Testis (tissue), 3 donors: ENCODE data around the gene RMI2. TPM values are rescaled to one million over a fixed set of nuclear protein-coding genes. Genes with fewer than 3 reads are reported as not detected.

Source experiments
- DNase-seq: peaks from one replicate; pipeline ENCODE4 v3.0.0-alpha.2; 2019
- H3K27ac ChIP-seq, 2 donors: fragments of 200-600 bp; sonication (generic); one replicate each; pipeline ENCODE4 v1.5.1; 2019
- H3K27me3 ChIP-seq: fragments of 200-600 bp; sonication (generic); one replicate; pipeline ENCODE4 v1.5.1; 2019
- H3K36me3 ChIP-seq: fragments of 200-600 bp; sonication (generic); one replicate; pipeline ENCODE4 v1.5.1; 2017; ENCODE audit warnings: low read depth; ENCODE audit errors: missing control alignments
- H3K4me1 ChIP-seq: fragments of 200-600 bp; sonication (generic); one replicate; pipeline ENCODE4 v1.5.1; 2019
- H3K4me3 ChIP-seq, 2 donors: fragments of 200-600 bp; sonication (generic); one replicate each; pipeline ENCODE4 v1.5.1; 2017 to 2019
- H3K9me3 ChIP-seq: fragments of 200-600 bp; sonication (generic); one replicate; pipeline ENCODE4 v1.5.1; 2017
- CTCF ChIP-seq, 3 experiments: fragments of 450-650 bp in 2 of 3; fragments of 200-600 bp in 1 of 3; sonication (generic) in 1 of 3; IDR thresholded peaks; one replicate each; pipeline ENCODE4 v1.5.1; 2016 to 2019; ENCODE audit warnings: antibody characterized with exemption in 3 of 3, mild to moderate bottlenecking in 2 of 3, moderate library complexity in 1 of 3
- POLR2A ChIP-seq: fragments of 450-650 bp; IDR thresholded peaks from one replicate; pipeline ENCODE4 v1.6.1; 2017; ENCODE audit warnings: antibody characterized with exemption, mild to moderate bottlenecking, moderate library complexity
- WGBS, 2 donors: methylation state at CpG; one replicate each; pipeline ENCODE4 v1.1.5; 2018; 5-methylcytosine and 5-hydroxymethylcytosine counted together
- intact Hi-C: fragments of 100-400 bp; cut with DNase I; formaldehyde crosslinking; loops from one replicate; pipeline ENCODE4 v1.15.1; 2023; ENCODE audit warnings: low total_unique reads
- polyA plus RNA-seq: library from polyadenylated mRNA; stranded (reverse); fragments of 350-450 nt; fragmentation: Illumina TruSeq; extraction: RNeasy Lipid Tissue Mini Kit (QIAGEN cat#74804); gene quantifications from one replicate; pipeline ENCODE4 v1.2.3, GENCODE V29; 2014; ENCODE audit warnings: low read depth, low replicate concordance; ENCODE audit not compliant: insufficient read depth
- total RNA-seq, 2 donors: library from RNA; depleted of rRNA; stranded (reverse); fragments of >200 nt; gene quantifications; one replicate each; pipeline ENCODE4 v1.2.3, GENCODE V29; 2016

RMI2 gene
- total and polyA plus RNA-seq, 3 donors from 2014 or later, result 21.5 to 30.6 (median 26.7) TPM

GRCh38 chr16:11395949-11396240, 50.6 kb downstream of the RMI2 start:
- DNase-seq, result no peak
- no peaks in the 10 kb centered on the region for H3K36me3 ChIP-seq
- WGBS, 2 donors, result 26 to 33% methylated on average over 3 of the region's 3 CpGs
- TF ChIP-seq CTCF (IDR thresholded peaks at IDR 0.05), result no peak
- no peak for TF ChIP-seq POLR2A
- H3K4me1 ChIP-seq, result peaks cover 4% of the 10 kb centered on the region
- no peaks in the 10 kb centered on the region for H3K27me3 ChIP-seq
- no peak overlapping the region for H3K27ac ChIP-seq
- H3K9me3 ChIP-seq, result no peaks in the 10 kb centered on the region
- intact Hi-C loops, result loop anchor here (10.0 kb wide), 2 partner anchors 319 to 669 kb away; no protein-coding TSS in a partner anchor
- H3K4me3 ChIP-seq, result no peak overlapping the region

GRCh38 chr16:11396241-11397048, 51.2 kb downstream of the RMI2 start:
- intact Hi-C loops, result loop anchor here (10.0 kb wide), 2 partner anchors 318 to 668 kb away; no protein-coding TSS in a partner anchor
- TF ChIP-seq POLR2A, result no peak
- TF ChIP-seq CTCF (IDR thresholded peaks at IDR 0.05), result peak; percentile 96 to 99 (median 98)
- Histone ChIP-seq H3K4me3 (no peak overlapping the region), H3K4me1 (peaks cover 10% of the 10 kb centered on the region), H3K27me3 (no peaks in the 10 kb centered on the region), H3K27ac (no peak overlapping the region), H3K36me3 (no peaks in the 10 kb centered on the region), H3K9me3 (no peaks in the 10 kb centered on the region)
- WGBS, 2 donors, result 57 to 59% methylated on average over 10 to 21 of the region's 24 CpGs
- peak; percentile 86 for DNase-seq

- DNase-seq, result no peak
- Histone ChIP-seq H3K9me3 (no peaks in the 10 kb centered on the region), H3K27me3 (no peaks in the 10 kb centered on the region), H3K27ac (no peak overlapping the region), H3K36me3 (no peaks in the 10 kb centered on the region), H3K4me3 (no peak overlapping the region), H3K4me1 (peaks cover 24% of the 10 kb centered on the region)
- intact Hi-C loops, result loop anchor here (10.0 kb wide), 2 partner anchors 317 to 667 kb away; no protein-coding TSS in a partner anchor
- WGBS, 2 donors, result 89 to 95% methylated on average over 4 to 10 of the region's 10 CpGs
- TF ChIP-seq POLR2A (no peak), CTCF (IDR thresholded peaks at IDR 0.05) (no peak)
These were observed 52.9 kb downstream of the RMI2 start for GRCh38 chr16:11398136-11398535.

GRCh38 chr16:11398851-11399250, 53.6 kb downstream of the RMI2 start:
- no peaks in the 10 kb centered on the region for H3K36me3 ChIP-seq
- DNase-seq, result no peak
- TF ChIP-seq POLR2A, result no peak
- TF ChIP-seq CTCF (IDR thresholded peaks at IDR 0.05), result no peak
- no peak overlapping the region for H3K27ac ChIP-seq
- no peaks in the 10 kb centered on the region for H3K27me3 ChIP-seq
- 87 to 92% methylated on average over 14 of the region's 14 CpGs for WGBS, 2 donors
- H3K4me3 ChIP-seq, result no peak overlapping the region
- intact Hi-C loops, result loop anchor here (10.0 kb wide), 2 partner anchors 316 to 666 kb away; no protein-coding TSS in a partner anchor
- peaks cover 24% of the 10 kb centered on the region for H3K4me1 ChIP-seq
- H3K9me3 ChIP-seq, result no peaks in the 10 kb centered on the region
